Measurements from ENCODE around the gene PEX5L.

GRCh38 chr3:180059356-180059755 lies 22.6 kb upstream of the PEX5L start:
- TF ChIP-seq CTCF (IDR thresholded peaks at IDR 0.05; ENCODE audit: low read length) (no peak), EZH2 (optimal IDR thresholded peaks at IDR 0.05; ENCODE audit: low read depth, low read length) (no peak), EZH2phosphoT487 (IDR thresholded peaks at IDR 0.05; ENCODE audit: low read length) (no peak)

All from MM.1S (cell line).